Endothelial cell of umbilical vein (primary cell): ENCODE measurements around the gene CLBA1. TPM values are rescaled to one million over a fixed set of nuclear protein-coding genes. Genes with fewer than 3 reads are reported as not detected.

Experiments used
- BruUV-seq: library from RNA; stranded (reverse); fragments of 400-500 nt; replicated peaks from 2 replicates; lab custom pipeline; 2021; lab: Mats Ljungman, UMichigan
- CTCF ChIA-PET: fragments of 300-600, 350-600 bp; sonication (Branson Sonifier 250); formaldehyde crosslinking; loops from one replicate; lab custom pipeline; 2021; ENCODE audit warnings: antibody characterized with exemption, inconsistent platforms; lab: Charles Lee
- POLR2A ChIA-PET: fragments of 300-600, 350-600 bp; sonication (Branson Sonifier 250); formaldehyde crosslinking; loops from one replicate; lab custom pipeline; 2021; ENCODE audit warnings: antibody characterized with exemption, inconsistent platforms; lab: Charles Lee
- DNase-seq: peaks from one replicate; pipeline ENCODE4 v3.0.0-alpha.2; 2011; ENCODE audit warnings: low read depth, low spot score
- FAIRE-seq: peaks from 2 replicates; lab custom pipeline; 2011; peaks lifted over from hg19 to GRCh38; lab: Jason Lieb, UNC
- H2AFZ ChIP-seq: 2 replicates; pipeline ENCODE4 v1.6.0; 2012; ENCODE audit warnings: low read depth, low read length, control low read depth, inconsistent platforms
- H3K27ac ChIP-seq: 2 replicates; pipeline ENCODE4 v1.5.1; 2011; ENCODE audit warnings: low read depth, mild to moderate bottlenecking, control low read depth, low read length, moderate library complexity; ENCODE audit not compliant: insufficient read depth
- H3K27me3 ChIP-seq, 2 experiments: 2 replicates each; pipeline versions ENCODE4 v1.6.0 to v1.6.1; 2011; ENCODE audit warnings: low read length in 2 of 2, mixed read lengths in 1 of 2; ENCODE audit not compliant: control insufficient read depth in 2 of 2, insufficient read depth in 2 of 2
- H3K36me3 ChIP-seq, 2 experiments: 2 replicates in 1 of 2; 3 replicates in 1 of 2; pipeline ENCODE4 v1.5.1; 2011; ENCODE audit warnings: low read length in 2 of 2, mild to moderate bottlenecking in 1 of 2, moderate library complexity in 1 of 2; ENCODE audit not compliant: control insufficient read depth in 2 of 2, insufficient read depth in 2 of 2; ENCODE audit errors: extremely low read depth in 1 of 2
- H3K4me1 ChIP-seq: 3 replicates; pipeline ENCODE4 v1.5.1; 2011; ENCODE audit warnings: mild to moderate bottlenecking, low read length; ENCODE audit not compliant: control insufficient read depth, insufficient read depth; ENCODE audit errors: extremely low read depth
- H3K4me2 ChIP-seq: 2 replicates; pipeline ENCODE4 v1.6.1; 2011; ENCODE audit warnings: low read length, control low read depth, mixed read lengths; ENCODE audit not compliant: insufficient read depth
- H3K4me3 ChIP-seq, 3 experiments: fragments of 200-600 bp in 1 of 3; sonication (generic), shearing (Covaris generic) in 1 of 3; replicated peaks in 1 of 3; 2 replicates each; pipeline ENCODE4 v1.5.1; 2011 to 2016; ENCODE audit warnings: control low read depth in 3 of 3, low read length in 3 of 3, mild to moderate bottlenecking in 2 of 3, inconsistent platforms in 1 of 3, low read depth in 1 of 3, moderate library complexity in 1 of 3; ENCODE audit not compliant: insufficient read depth in 1 of 3
- H3K79me2 ChIP-seq: 2 replicates; pipeline ENCODE4 v1.6.0; 2012; ENCODE audit warnings: low read length, inconsistent platforms; ENCODE audit not compliant: control insufficient read depth, insufficient read depth
- H3K9ac ChIP-seq: replicated peaks from 2 replicates; pipeline ENCODE3; 2011; ENCODE audit warnings: low read length, control low read depth; ENCODE audit not compliant: insufficient read depth; ENCODE audit errors: extremely low read depth
- H3K9me1 ChIP-seq: replicated peaks from 3 replicates; pipeline ENCODE4 v1.6.0; 2011; ENCODE audit warnings: mild to moderate bottlenecking, low read length; ENCODE audit not compliant: control insufficient read depth, insufficient read depth; ENCODE audit errors: extremely low read depth
- H3K9me3 ChIP-seq: replicated peaks from 2 replicates; pipeline ENCODE4 v1.5.1; 2012; ENCODE audit warnings: low read length, inconsistent platforms; ENCODE audit not compliant: control insufficient read depth, insufficient read depth
- H4K20me1 ChIP-seq: replicated peaks from 2 replicates; pipeline ENCODE3; 2011; ENCODE audit warnings: mild to moderate bottlenecking, low read length; ENCODE audit not compliant: control insufficient read depth, insufficient read depth; ENCODE audit errors: extremely low read depth
- EZH2 ChIP-seq: IDR thresholded peaks from 2 replicates; pipeline ENCODE4 v1.6.1; 2012; ENCODE audit warnings: borderline replicate concordance, low read depth, mild to moderate bottlenecking, moderate library complexity, low read length, inconsistent platforms; ENCODE audit not compliant: severe bottlenecking
- FOS ChIP-seq: IDR thresholded peaks from 2 replicates; pipeline ENCODE4 v1.6.1; 2011; ENCODE audit warnings: mild to moderate bottlenecking, low read length, moderate library complexity, borderline replicate concordance; ENCODE audit not compliant: insufficient read depth
- GATA2 ChIP-seq: IDR thresholded peaks from 2 replicates; pipeline ENCODE4 v1.7.0; 2011; ENCODE audit warnings: low read depth, mild to moderate bottlenecking, moderate library complexity, mixed read lengths, low read length; ENCODE audit not compliant: insufficient read length, insufficient read depth
- JUN ChIP-seq: IDR thresholded peaks from 2 replicates; pipeline ENCODE4 v1.6.1; 2011; ENCODE audit warnings: borderline replicate concordance, low read depth; ENCODE audit not compliant: insufficient read length, insufficient read depth
- MAX ChIP-seq: IDR thresholded peaks from 2 replicates; pipeline ENCODE4 v1.6.1; 2011; ENCODE audit not compliant: insufficient read depth, insufficient read length
- MYC ChIP-seq: IDR thresholded peaks from one replicate; pipeline ENCODE4 v1.6.1; 2011; ENCODE audit warnings: mild to moderate bottlenecking, low read depth, low read length
- POLR2A ChIP-seq: IDR thresholded peaks from 2 replicates; pipeline ENCODE4 v1.6.1; 2012; ENCODE audit warnings: low read depth, mild to moderate bottlenecking, control low read depth, low read length
- POLR2AphosphoS5 ChIP-seq: IDR thresholded peaks from 2 replicates; pipeline ENCODE4 v1.6.1; 2012; ENCODE audit warnings: low read depth, mild to moderate bottlenecking, control low read depth, low read length, moderate library complexity; ENCODE audit not compliant: insufficient read depth
- dilution Hi-C: fragments of 300-500 bp; cut with MboI; formaldehyde crosslinking; loops from one replicate; pipeline ENCODE4 v1.15.0; 2019; ENCODE audit warnings: low sequenced_read_pairs; ENCODE audit not compliant: extremely low pct_ligation_motif_present
- intact Hi-C: fragments of 100-400 bp; cut with micrococcal nuclease; formaldehyde crosslinking; loops from one replicate; pipeline ENCODE4 v1.10.0; 2022
- polyA plus RNA-seq, 4 experiments: library from polyadenylated mRNA; depleted of rRNA in 3 of 4; stranded (reverse) in 3 of 4; unstranded in 1 of 4; fragments of >200 nt; gene quantifications; 2 replicates each; pipeline versions ENCODE4 v1.2.1 to v1.2.3, GENCODE V29; 2011 to 2012; ENCODE audit warnings: missing spikeins in 1 of 4
- total RNA-seq: library from RNA; stranded (reverse); gene quantifications from 2 replicates; pipeline ENCODE4 v1.2.3, GENCODE V29; 2021
- TF ChIP-seq, protein P1 (sequence below), 2 donors: IDR thresholded peaks; 1 replicate in 1 of 2; 2 replicates in 1 of 2; pipeline ENCODE4 v1.5.1; 2011; ENCODE audit warnings: low read length in 2 of 2, mild to moderate bottlenecking in 2 of 2, moderate library complexity in 2 of 2, control low read depth in 1 of 2, inconsistent platforms in 1 of 2, low read depth in 1 of 2; ENCODE audit not compliant: insufficient read depth in 1 of 2; ENCODE audit errors: extremely low read depth in 1 of 2

The CLBA1 gene
- total and polyA plus RNA-seq, 2 donors (not counting 3 experiments of a cell fraction or from before 2014, with no cell fraction given): 5.2 to 5.3 TPM

DNA sequence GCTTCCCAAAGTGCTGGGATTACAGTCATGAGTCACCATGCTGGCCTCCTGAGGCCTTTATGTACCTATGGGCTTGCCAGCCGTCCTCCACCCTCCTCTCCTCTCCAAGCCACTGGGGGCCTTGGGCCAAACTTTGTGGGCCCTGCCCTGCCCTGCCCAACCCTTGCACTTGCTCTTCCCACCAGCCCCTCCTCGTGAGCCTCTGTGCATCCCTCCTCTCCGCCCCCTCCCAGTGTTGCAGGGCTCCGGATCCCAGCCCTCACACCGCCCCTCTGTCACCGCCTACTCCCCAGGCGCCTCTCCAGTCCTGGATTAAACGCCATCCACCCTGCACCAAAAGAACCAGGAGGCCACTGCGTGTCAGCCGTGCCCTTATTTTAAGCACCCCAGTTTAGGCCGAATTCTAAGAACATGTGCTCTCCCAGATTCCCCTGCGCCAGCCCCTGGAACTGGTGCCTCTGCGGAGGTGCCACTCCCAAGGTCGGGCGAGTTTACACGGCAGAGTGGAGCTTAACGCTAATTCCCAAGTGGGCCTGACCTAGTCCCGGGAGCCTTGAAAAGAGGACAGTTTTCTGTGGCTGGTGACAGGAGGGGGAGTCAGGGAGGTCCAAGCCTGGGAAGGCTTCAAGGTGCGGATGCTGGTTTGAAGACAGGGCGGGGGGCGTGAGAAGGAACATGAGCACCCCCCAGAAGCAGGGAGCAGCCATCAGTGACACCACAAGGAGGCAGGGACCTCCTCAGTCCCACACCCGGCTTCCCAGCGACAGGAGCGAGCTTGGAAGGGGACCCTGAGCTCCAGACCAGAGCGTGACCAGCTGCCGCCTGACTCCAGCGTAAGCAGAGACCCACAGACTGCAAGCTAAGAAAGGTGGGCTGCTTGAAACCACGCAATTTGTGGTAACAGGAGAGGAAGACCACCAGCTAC is 56.5 kb downstream of the CLBA1 start:
- Histone ChIP-seq H3K9me1 (no peaks in the 10 kb centered on the region), H3K4me2 (no peak overlapping the region), H3K27me3 (peaks cover 3 to 9% of the 10 kb centered on the region in 2 experiments), H2AFZ (no peak overlapping the region), H3K9me3 (no peaks in the 10 kb centered on the region), H3K4me1 (no peaks in the 10 kb centered on the region), H3K9ac (no peak overlapping the region), H4K20me1 (no peaks in the 10 kb centered on the region), H3K36me3 (no peaks in the 10 kb centered on the region), H3K79me2 (no peaks in the 10 kb centered on the region), H3K4me3 (no peak overlapping the region), H3K27ac (no peak overlapping the region)
- no peak for FAIRE-seq
- POLR2A ChIA-PET: no interaction called here
- intact Hi-C loops (no loop called here), dilution Hi-C loops (no loop called here)
- no peak for DNase-seq
- TF ChIP-seq GATA2: no peak
- TF ChIP-seq POLR2AphosphoS5: no peak
- no peak for TF ChIP-seq EZH2
- TF ChIP-seq JUN: no peak
- TF ChIP-seq FOS: no peak
- no peak for TF ChIP-seq POLR2A
- TF ChIP-seq, protein P1, sequence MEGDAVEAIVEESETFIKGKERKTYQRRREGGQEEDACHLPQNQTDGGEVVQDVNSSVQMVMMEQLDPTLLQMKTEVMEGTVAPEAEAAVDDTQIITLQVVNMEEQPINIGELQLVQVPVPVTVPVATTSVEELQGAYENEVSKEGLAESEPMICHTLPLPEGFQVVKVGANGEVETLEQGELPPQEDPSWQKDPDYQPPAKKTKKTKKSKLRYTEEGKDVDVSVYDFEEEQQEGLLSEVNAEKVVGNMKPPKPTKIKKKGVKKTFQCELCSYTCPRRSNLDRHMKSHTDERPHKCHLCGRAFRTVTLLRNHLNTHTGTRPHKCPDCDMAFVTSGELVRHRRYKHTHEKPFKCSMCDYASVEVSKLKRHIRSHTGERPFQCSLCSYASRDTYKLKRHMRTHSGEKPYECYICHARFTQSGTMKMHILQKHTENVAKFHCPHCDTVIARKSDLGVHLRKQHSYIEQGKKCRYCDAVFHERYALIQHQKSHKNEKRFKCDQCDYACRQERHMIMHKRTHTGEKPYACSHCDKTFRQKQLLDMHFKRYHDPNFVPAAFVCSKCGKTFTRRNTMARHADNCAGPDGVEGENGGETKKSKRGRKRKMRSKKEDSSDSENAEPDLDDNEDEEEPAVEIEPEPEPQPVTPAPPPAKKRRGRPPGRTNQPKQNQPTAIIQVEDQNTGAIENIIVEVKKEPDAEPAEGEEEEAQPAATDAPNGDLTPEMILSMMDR (IDR thresholded peaks at IDR 0.05; ENCODE audit: extremely low read depth in 1 of 2, insufficient read depth in 1 of 2, low read depth in 1 of 2, low read length in 2 of 2): no peak
- TF ChIP-seq MYC: no peak
- TF ChIP-seq MAX: no peak
- CTCF ChIA-PET: interaction anchor here (0.8 to 1.0 kb wide), 2 partner anchors 16 to 67 kb away, joined by 3 to 4 read pairs; no protein-coding TSS in a partner anchor
- no TSS peak for BruUV-seq
